ENCODE data around the gene MAP10.

Gene MAP10

DNA sequence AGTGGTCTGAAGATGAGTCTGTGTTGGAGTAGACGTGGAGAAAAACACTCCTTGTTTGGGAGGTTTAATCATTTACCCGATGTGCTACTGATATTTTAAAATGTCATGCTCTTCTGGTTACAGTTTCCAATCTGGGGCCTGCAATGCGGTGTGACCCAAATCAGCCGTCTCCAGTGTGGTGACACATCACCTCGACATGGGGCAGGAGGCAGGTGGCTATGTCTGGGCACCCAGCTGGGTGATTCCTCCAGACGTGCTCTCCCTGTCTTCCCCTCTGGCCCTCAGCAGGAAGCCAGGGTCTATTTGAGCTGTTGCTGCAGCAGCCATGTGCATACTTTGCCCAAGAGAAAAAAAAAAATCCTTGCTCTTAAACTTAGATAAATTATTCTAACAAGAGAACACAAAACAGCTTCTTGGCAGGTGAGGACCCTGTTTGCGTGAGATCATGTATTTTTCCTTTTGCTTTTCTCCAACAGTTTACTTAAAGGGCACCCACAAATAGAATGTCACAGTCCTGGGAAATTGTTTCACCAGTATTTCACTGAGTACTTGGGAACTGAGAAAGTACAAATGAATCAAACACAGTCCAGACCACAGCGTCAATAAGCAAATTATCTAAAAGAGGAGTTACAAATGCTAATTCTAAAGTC lies 38.9 kb upstream of the MAP10 start:
- Histone ChIP-seq H3K4me1 (ENCODE audit: low read length) (no peaks in the 10 kb centered on the region), H3K9ac (ENCODE audit: low read length) (no peak overlapping the region), H3K79me2 (ENCODE audit: low read length) (no peaks in the 10 kb centered on the region), H2AFZ (ENCODE audit: low read length) (no peak overlapping the region), H3K9me3 (replicated peaks; ENCODE audit: insufficient read depth, low read length) (no peaks in the 10 kb centered on the region), H3K4me2 (ENCODE audit: low read depth, low read length) (no peak overlapping the region), H3F3A (ENCODE audit: insufficient read depth, low read length) (no peaks in the 10 kb centered on the region), H4K20me1 (ENCODE audit: insufficient read depth, low read length) (no peaks in the 10 kb centered on the region), H3K27ac (ENCODE audit: low read length) (no peak overlapping the region), H3K27me3 (replicated peaks; ENCODE audit: insufficient read depth, low read length) (no peaks in the 10 kb centered on the region), H3K4me3 (ENCODE audit: low read length) (no peak overlapping the region), H3K9me2 (replicated peaks; ENCODE audit: insufficient read depth, low read length) (no peaks in the 10 kb centered on the region), H3K36me3 (replicated peaks; ENCODE audit: insufficient read depth, low read length) (no peaks in the 10 kb centered on the region)
- no peak for TF ChIP-seq EZH2 (optimal IDR thresholded peaks at IDR 0.05; ENCODE audit: low read depth, low read length)
- TF ChIP-seq, protein P1, sequence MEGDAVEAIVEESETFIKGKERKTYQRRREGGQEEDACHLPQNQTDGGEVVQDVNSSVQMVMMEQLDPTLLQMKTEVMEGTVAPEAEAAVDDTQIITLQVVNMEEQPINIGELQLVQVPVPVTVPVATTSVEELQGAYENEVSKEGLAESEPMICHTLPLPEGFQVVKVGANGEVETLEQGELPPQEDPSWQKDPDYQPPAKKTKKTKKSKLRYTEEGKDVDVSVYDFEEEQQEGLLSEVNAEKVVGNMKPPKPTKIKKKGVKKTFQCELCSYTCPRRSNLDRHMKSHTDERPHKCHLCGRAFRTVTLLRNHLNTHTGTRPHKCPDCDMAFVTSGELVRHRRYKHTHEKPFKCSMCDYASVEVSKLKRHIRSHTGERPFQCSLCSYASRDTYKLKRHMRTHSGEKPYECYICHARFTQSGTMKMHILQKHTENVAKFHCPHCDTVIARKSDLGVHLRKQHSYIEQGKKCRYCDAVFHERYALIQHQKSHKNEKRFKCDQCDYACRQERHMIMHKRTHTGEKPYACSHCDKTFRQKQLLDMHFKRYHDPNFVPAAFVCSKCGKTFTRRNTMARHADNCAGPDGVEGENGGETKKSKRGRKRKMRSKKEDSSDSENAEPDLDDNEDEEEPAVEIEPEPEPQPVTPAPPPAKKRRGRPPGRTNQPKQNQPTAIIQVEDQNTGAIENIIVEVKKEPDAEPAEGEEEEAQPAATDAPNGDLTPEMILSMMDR (IDR thresholded peaks at IDR 0.05; ENCODE audit: low read length), result no peak
- TF ChIP-seq EZH2phosphoT487 (IDR thresholded peaks at IDR 0.05; ENCODE audit: low read length), result no peak
- no peak for DNase-seq

DNA sequence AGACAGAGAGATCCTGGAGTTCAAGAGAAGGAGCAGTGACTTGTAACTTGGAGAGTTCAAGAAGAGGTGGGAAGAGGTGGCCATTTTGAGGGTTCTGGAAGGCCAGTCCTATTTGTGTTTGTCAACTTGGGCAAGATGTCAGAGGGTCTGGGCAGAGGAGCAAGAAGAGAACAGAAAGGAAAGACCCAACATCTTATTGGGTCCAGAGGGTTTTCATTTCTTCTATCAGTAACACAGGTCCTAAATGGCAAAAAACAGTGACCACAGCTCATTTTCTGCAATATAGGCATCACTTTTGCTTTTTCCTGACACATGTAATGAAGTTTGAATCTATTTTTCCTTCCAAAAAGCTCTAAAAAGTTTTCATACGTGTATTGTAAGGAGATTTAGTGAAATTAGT lies 38.3 kb upstream of the MAP10 start:
- Histone ChIP-seq H3K79me2 (ENCODE audit: low read length) (no peaks in the 10 kb centered on the region), H3K9ac (ENCODE audit: low read length) (no peak overlapping the region), H3K4me3 (ENCODE audit: low read length) (no peak overlapping the region), H3K36me3 (replicated peaks; ENCODE audit: insufficient read depth, low read length) (no peaks in the 10 kb centered on the region), H3K27ac (ENCODE audit: low read length) (no peak overlapping the region), H3K9me3 (replicated peaks; ENCODE audit: insufficient read depth, low read length) (no peaks in the 10 kb centered on the region), H3K4me2 (ENCODE audit: low read depth, low read length) (no peak overlapping the region), H3F3A (ENCODE audit: insufficient read depth, low read length) (no peaks in the 10 kb centered on the region), H3K9me2 (replicated peaks; ENCODE audit: insufficient read depth, low read length) (no peaks in the 10 kb centered on the region), H2AFZ (ENCODE audit: low read length) (no peak overlapping the region), H4K20me1 (ENCODE audit: insufficient read depth, low read length) (no peaks in the 10 kb centered on the region), H3K4me1 (ENCODE audit: low read length) (no peaks in the 10 kb centered on the region), H3K27me3 (replicated peaks; ENCODE audit: insufficient read depth, low read length) (no peaks in the 10 kb centered on the region)
- DNase-seq, result no peak
- TF ChIP-seq EZH2 (optimal IDR thresholded peaks at IDR 0.05; ENCODE audit: low read depth, low read length) (no peak), EZH2phosphoT487 (IDR thresholded peaks at IDR 0.05; ENCODE audit: low read length) (no peak)
- TF ChIP-seq, protein P1 (IDR thresholded peaks at IDR 0.05; ENCODE audit: low read length), result no peak

DNA sequence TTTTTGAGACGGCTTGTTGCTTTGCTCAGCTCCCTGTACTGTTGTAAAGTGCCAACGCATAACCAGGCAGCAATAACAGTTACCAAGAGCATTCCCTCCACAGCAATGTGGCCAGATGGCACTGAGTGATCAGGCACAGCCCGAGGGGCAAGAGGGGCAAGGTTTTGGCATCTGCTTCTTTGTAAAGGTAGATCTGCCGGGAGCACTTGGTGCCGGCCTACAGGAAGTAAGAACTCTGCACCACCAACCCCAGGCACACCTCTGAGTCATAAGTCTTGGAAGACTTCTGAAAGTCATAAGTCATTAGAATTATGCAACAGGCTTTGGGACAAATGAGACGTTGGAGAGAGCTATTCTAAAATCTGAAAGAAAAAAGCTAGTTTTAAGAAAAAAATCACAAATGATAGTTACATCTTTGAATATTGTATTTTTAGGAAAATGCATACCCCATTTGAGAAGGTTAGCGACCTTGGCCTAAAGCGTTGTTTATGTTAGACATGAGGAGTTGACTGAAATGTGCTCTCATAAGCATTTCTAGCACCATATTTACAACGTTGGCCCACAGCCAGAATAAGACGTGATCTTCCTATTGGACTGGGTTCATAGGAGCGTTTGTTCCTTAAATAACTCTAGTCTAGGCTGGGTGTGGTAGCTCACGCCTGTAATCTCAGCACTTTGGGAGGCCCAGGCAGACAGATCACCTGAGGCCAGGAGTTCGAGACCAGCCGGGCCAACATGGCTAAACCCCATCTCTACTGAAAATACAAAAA lies 37.7 kb upstream of the MAP10 start:
- Histone ChIP-seq H3K27ac (ENCODE audit: low read length) (no peak overlapping the region), H3K9me2 (replicated peaks; ENCODE audit: insufficient read depth, low read length) (no peaks in the 10 kb centered on the region), H3K9me3 (replicated peaks; ENCODE audit: insufficient read depth, low read length) (no peaks in the 10 kb centered on the region), H3K36me3 (replicated peaks; ENCODE audit: insufficient read depth, low read length) (no peaks in the 10 kb centered on the region), H3K4me1 (ENCODE audit: low read length) (no peaks in the 10 kb centered on the region), H4K20me1 (ENCODE audit: insufficient read depth, low read length) (no peaks in the 10 kb centered on the region), H3K9ac (ENCODE audit: low read length) (no peak overlapping the region), H2AFZ (ENCODE audit: low read length) (no peak overlapping the region), H3K4me2 (ENCODE audit: low read depth, low read length) (no peak overlapping the region), H3F3A (ENCODE audit: insufficient read depth, low read length) (no peaks in the 10 kb centered on the region), H3K4me3 (ENCODE audit: low read length) (no peak overlapping the region), H3K79me2 (ENCODE audit: low read length) (no peaks in the 10 kb centered on the region), H3K27me3 (replicated peaks; ENCODE audit: insufficient read depth, low read length) (no peaks in the 10 kb centered on the region)
- TF ChIP-seq EZH2phosphoT487 (IDR thresholded peaks at IDR 0.05; ENCODE audit: low read length), result no peak
- TF ChIP-seq, protein P1 (IDR thresholded peaks at IDR 0.05; ENCODE audit: low read length), result no peak
- no peak for TF ChIP-seq EZH2 (optimal IDR thresholded peaks at IDR 0.05; ENCODE audit: low read depth, low read length)
- no peak for DNase-seq
